Erythroblast (primary cell): ENCODE data around the gene CNTN4.

Experiments
- GATA1 ChIP-seq: IDR thresholded peaks from 2 replicates; pipeline ENCODE4 v1.6.1; 2011; ENCODE audit warnings: low read depth, mild to moderate bottlenecking, control low read depth, low read length, moderate library complexity
- POLR2A ChIP-seq: IDR thresholded peaks from 2 replicates; pipeline ENCODE4 v1.6.1; 2011; ENCODE audit warnings: mild to moderate bottlenecking, low read length

DNA sequence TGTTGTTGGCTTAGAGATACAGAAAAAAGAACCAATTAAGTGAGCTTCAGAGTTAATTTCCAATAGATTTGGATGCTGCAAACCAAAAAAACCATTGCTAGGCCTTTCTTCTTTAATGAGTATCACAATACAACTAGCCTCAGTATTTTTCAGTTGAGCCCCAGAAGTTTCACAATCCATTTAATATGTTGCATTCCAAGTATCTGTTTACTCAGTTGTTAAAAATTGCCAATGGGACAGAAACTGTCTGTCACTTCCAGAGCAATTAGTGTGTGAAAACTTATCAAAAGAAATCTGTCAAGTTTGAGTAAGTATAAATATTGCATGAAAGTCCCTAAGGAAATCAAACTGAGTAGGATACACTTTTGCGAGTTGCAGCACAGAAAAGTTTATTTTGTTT is 763.7 kb downstream of the CNTN4 start:
- TF ChIP-seq POLR2A (no peak), GATA1 (no peak)
